Lower leg skin (tissue), 4 donors: ENCODE data around the gene SCLY. TPM values are rescaled to one million over a fixed set of nuclear protein-coding genes. Genes with fewer than 3 reads are reported as not detected.

Source experiments
- DNase-seq, 2 donors: peaks; one replicate each; pipeline ENCODE4 v3.0.0-alpha.2; 2019; ENCODE audit warnings: low spot score in 2 of 2
- H3K4me3 ChIP-seq: fragments of 200-600 bp; sonication (generic); 2 replicates; pipeline ENCODE4 v1.5.1; 2017; ENCODE audit warnings: mild to moderate bottlenecking, low read depth; ENCODE audit not compliant: poor library complexity, severe bottlenecking
- POLR2A ChIP-seq, 2 donors: fragments of 450-650 bp; IDR thresholded peaks; one replicate each; pipeline ENCODE4 v1.6.1; 2016 to 2017; ENCODE audit warnings: antibody characterized with exemption in 2 of 2, mild to moderate bottlenecking in 1 of 2, moderate library complexity in 1 of 2
- WGBS, 2 donors: methylation state at CpG; one replicate each; pipeline ENCODE4 v1.1.5; 2018; 5-methylcytosine and 5-hydroxymethylcytosine counted together
- intact Hi-C: fragments of 100-400 bp; cut with DNase I; formaldehyde crosslinking; loops from one replicate; pipeline ENCODE4 v1.15.0; 2023; ENCODE audit warnings: low total_unique reads
- total RNA-seq, 4 donors: library from RNA; depleted of rRNA; stranded (reverse); fragments of >200 nt; gene quantifications; one replicate each; pipeline ENCODE4 v1.1.0, GENCODE V29; 2016
- TF ChIP-seq, protein P1 (sequence below), 3 donors: fragments of 450-650 bp; IDR thresholded peaks; one replicate each; pipeline ENCODE4 v1.5.1; 2016; ENCODE audit warnings: antibody characterized with exemption in 3 of 3, mild to moderate bottlenecking in 3 of 3, moderate library complexity in 2 of 3

The SCLY gene
- total RNA-seq, 4 donors from 2014 or later, result 2.4 to 12.1 (median 8.2) TPM

GRCh38 chr2:238145046-238145445, 84.2 kb downstream of the SCLY start:
- intact Hi-C loops, result no loop called here
- no peak for TF ChIP-seq POLR2A (IDR thresholded peaks at IDR 0.05)
- TF ChIP-seq, protein P1, sequence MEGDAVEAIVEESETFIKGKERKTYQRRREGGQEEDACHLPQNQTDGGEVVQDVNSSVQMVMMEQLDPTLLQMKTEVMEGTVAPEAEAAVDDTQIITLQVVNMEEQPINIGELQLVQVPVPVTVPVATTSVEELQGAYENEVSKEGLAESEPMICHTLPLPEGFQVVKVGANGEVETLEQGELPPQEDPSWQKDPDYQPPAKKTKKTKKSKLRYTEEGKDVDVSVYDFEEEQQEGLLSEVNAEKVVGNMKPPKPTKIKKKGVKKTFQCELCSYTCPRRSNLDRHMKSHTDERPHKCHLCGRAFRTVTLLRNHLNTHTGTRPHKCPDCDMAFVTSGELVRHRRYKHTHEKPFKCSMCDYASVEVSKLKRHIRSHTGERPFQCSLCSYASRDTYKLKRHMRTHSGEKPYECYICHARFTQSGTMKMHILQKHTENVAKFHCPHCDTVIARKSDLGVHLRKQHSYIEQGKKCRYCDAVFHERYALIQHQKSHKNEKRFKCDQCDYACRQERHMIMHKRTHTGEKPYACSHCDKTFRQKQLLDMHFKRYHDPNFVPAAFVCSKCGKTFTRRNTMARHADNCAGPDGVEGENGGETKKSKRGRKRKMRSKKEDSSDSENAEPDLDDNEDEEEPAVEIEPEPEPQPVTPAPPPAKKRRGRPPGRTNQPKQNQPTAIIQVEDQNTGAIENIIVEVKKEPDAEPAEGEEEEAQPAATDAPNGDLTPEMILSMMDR (IDR thresholded peaks at IDR 0.05), result no peak
- DNase-seq, result no peak
- no peak overlapping the region for H3K4me3 ChIP-seq
- 88 to 89% methylated on average over 11 to 12 of the region's 12 CpGs for WGBS, 2 donors

DNA sequence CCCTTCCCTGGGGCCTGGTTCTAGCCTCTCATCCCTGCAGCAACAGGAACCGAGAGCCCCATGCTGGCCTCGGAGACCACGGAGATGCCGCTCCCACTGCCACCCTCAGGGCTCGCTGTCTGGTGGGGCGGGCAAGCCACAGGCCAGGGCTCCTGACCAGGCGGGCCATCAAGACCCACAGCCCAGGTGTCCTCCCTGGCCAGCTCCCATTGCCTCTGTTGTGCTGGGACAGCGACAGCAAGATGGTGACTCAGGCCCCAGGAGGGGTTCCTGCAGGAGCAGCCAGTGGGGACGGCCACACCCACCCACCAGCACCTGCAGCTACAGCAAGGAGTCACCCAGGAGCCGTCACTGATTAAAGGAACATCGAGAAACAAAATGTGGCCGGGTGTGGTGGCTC, 85.0 kb downstream of the SCLY start:
- TF ChIP-seq, protein P1 (IDR thresholded peaks at IDR 0.05), result no peak
- TF ChIP-seq POLR2A (IDR thresholded peaks at IDR 0.05), result no peak
- intact Hi-C loops, result no loop called here
- no peak for DNase-seq
- H3K4me3 ChIP-seq, result no peak overlapping the region
- 69 to 70% methylated on average over 9 to 12 of the region's 12 CpGs for WGBS, 2 donors

DNA sequence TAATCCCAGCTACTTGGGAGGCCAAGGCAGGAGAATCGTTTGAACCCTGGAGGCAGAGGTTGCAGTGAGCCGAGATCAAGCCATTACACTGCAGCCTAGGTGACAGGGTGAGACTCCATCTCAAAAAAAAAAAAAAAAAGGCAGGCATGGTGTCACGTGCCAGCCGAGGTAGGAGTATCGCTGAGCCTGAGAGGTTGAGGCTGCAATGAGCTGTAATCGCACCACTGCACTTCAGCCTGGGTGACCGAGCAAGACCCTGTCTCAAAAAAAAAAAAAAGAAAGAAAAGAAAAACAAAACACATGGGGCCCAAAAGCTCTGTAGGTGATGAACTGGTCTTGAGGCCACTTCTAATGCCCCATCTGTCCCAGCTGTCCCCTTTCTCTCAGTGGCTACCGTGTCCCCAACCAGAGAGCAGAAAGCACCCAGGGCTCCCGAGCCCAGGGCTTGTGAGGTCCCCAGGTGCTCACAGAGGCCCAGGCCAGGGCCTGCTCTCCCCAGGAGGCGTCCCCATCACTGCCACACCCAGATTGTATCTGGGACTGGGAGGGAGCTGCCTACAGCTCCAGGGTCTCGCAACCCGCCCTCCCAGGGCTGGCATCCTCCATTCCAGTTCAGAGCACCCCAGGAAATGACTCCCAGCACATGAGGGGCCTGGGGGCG, 86.2 kb downstream of the SCLY start:
- WGBS, 2 donors, result 72 to 74% methylated on average over 12 to 13 of the region's 13 CpGs
- TF ChIP-seq, protein P1 (IDR thresholded peaks at IDR 0.05), result no peak
- TF ChIP-seq POLR2A (IDR thresholded peaks at IDR 0.05), result no peak
- DNase-seq, result no peak
- no peak overlapping the region for H3K4me3 ChIP-seq
- intact Hi-C loops, result no loop called here

DNA sequence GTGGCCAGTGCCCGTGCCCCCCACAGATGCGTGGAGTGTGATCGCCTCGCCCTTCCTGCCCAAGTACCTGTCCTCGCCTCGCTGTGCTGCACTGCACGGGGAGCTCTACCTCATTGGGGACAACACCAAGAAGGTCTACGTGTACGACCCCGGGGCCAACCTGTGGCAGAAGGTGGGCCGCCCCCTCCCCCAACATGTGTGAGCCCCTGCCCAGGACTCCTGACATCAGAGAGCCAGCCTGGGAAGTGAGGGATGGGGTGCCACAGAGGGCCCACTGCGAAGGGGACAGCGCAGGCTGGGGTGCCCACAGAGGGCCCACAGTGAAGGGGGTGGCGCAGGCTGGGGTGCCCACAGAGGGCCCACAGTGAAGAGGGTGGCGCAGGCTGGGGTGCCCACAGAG, 88.2 kb downstream of the SCLY start:
- intact Hi-C loops, result no loop called here
- no peak for TF ChIP-seq POLR2A (IDR thresholded peaks at IDR 0.05)
- TF ChIP-seq, protein P1 (IDR thresholded peaks at IDR 0.05), result no peak

More for the DNA sequence above, 88.2 kb downstream of the SCLY start:
- no peak for DNase-seq
- no peak overlapping the region for H3K4me3 ChIP-seq
- 94 to 95% methylated on average over 15 of the region's 15 CpGs for WGBS, 2 donors

Other genes with a start within 250 kb of the SCLY start
- 10 to 100 TPM in 2 of 4 donors, 1 to 10 TPM in 2; 7.3 to 19.1 (median 12.4) TPM for gene RAMP1, start 201.4 kb upstream of the SCLY start, total RNA-seq
- gene UBE2F, start 94.0 kb upstream of the SCLY start, total RNA-seq, result 10 to 100 TPM; 32.8 to 46.9 (median 33.3) TPM
- gene ESPNL, start 39.3 kb downstream of the SCLY start, total RNA-seq, result under 1 TPM in 2 of 4 donors, not detected in 2; 0.13 to 0.29 TPM
- under 1 TPM; 0.13 to 0.64 (median 0.34) TPM for gene KLHL30, start 77.7 kb downstream of the SCLY start, total RNA-seq
- gene ERFE, start 98.0 kb downstream of the SCLY start, total RNA-seq, result not detected
- 10 to 100 TPM; 22.8 to 73.5 (median 32.1) TPM for gene ILKAP, start 142.7 kb downstream of the SCLY start, total RNA-seq
- 1 to 10 TPM; 1.3 to 5.8 (median 3.1) TPM for gene HES6, start 179.0 kb downstream of the SCLY start, total RNA-seq
- gene PER2, start 227.6 kb downstream of the SCLY start, total RNA-seq, result 10 to 100 TPM; 15.9 to 82.3 (median 18.1) TPM